ENCODE measurements around the gene RPL39.
"Not testable (repeated sequence)": the region's sequence is repeated elsewhere in the genome, so short reads cannot be mapped to it uniquely, and the experiment has no call there.

RPL39 gene

DNA sequence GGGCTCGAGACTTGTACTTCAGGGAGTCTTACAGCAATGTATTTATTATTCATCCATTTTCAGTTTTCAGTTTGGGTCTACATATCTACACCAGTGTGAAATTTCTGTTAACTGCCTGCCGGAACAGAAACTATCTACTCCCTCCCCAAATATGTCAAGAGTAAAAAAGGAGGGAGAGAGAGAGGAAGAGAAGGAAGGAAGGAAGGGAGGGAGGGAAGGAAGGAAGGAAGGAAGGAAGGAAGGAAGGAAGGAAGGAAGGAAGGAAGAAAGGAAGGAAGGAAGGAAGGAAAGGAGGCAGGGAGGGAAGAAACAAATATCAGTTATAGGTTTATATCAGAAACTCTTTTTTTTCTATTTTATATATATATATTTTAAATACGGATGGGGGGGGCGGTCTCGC, 12.6 kb downstream of the RPL39 start:
- DNase-seq (ENCODE audit: low read depth) = no peak
- no peak overlapping the region for H3K4me3 ChIP-seq (ENCODE audit: low read depth, low read length)
- TF ChIP-seq, protein P1, sequence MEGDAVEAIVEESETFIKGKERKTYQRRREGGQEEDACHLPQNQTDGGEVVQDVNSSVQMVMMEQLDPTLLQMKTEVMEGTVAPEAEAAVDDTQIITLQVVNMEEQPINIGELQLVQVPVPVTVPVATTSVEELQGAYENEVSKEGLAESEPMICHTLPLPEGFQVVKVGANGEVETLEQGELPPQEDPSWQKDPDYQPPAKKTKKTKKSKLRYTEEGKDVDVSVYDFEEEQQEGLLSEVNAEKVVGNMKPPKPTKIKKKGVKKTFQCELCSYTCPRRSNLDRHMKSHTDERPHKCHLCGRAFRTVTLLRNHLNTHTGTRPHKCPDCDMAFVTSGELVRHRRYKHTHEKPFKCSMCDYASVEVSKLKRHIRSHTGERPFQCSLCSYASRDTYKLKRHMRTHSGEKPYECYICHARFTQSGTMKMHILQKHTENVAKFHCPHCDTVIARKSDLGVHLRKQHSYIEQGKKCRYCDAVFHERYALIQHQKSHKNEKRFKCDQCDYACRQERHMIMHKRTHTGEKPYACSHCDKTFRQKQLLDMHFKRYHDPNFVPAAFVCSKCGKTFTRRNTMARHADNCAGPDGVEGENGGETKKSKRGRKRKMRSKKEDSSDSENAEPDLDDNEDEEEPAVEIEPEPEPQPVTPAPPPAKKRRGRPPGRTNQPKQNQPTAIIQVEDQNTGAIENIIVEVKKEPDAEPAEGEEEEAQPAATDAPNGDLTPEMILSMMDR (conservative IDR thresholded peaks at IDR 0.05; ENCODE audit: low read depth, low read length) = no peak

DNA sequence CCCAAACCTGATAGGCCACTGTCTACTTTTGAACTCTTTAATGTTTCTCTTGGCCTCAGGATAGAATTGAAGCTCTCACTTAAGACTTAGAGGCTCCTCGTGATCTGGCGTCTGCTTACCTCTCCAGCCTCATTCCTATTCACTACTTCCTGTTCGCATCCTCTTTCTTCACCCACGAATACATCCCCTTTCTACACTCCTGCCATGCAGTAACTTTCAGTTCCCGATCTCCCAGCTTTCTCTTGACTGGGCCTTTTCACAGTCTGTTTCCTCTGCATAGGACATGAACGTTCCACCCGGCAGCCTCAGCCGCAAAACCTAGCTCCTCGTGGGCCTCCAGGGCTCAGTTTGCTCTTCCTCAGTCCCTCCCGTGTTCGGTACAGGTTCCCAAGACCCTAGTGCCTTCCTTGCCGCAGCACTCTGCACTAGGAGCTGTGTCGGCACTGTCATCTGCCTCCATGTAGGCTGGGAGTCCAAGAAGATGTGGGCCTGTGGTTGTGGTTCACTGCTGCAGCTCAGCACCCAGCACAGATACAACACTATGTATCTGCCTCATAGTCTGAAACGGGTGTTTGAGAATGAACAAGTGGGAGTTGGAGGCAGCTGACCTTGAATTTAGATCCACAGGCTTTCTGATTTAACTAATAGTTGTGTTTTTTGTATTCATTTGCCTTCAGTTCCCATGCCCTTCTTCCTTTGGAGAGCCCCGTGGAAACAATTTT, 15.8 kb downstream of the RPL39 start:
- no peak overlapping the region for H3K4me3 ChIP-seq (ENCODE audit: low read depth, low read length)
- TF ChIP-seq, protein P1 (conservative IDR thresholded peaks at IDR 0.05; ENCODE audit: low read depth, low read length) = no peak
- no peak for DNase-seq (ENCODE audit: low read depth)

DNA sequence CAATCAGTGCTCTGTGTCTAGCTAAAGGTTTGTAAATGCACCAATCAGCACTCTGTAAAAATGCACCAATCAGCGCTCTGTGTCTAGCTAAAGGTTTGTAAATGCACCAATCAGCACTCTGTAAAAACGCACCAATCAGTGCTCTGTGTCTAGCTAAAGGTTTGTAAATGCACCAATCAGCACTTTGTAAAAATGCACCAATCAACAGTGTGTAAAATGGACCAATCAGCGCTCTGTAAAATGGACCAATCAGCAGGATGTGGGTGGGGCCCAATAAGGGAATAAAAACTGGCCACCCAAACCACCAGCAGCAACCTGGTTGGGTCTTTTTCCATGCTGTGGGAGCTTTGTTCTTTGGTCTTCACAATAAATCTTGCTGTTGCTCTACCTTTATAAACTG, 22.0 kb downstream of the RPL39 start:
- DNase-seq (ENCODE audit: low read depth); H3K4me3 ChIP-seq (ENCODE audit: low read depth, low read length): not testable (repeated sequence)

DNA sequence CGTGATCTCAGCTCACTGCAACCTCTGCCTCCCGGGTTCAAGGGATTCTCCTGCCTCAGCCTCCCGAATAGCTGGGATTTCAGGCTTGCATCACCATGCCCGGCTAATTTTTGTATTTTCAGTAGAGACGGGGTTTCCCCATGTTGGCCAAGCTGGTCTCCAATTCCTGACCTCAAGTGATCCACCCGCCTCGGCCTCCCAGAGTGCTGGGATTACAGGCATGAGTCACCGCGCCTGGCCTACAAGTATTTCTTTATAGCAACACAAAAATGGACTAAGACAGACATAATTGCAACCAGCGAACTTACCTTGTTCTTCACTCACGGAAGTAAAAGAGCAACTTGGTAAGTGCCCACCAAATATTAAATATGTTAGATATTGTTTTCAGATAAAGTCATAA, 23.0 kb downstream of the RPL39 start:
- not testable (repeated sequence) for H3K4me3 ChIP-seq (ENCODE audit: low read depth, low read length)
- DNase-seq (ENCODE audit: low read depth) = peak; percentile 78

DNA sequence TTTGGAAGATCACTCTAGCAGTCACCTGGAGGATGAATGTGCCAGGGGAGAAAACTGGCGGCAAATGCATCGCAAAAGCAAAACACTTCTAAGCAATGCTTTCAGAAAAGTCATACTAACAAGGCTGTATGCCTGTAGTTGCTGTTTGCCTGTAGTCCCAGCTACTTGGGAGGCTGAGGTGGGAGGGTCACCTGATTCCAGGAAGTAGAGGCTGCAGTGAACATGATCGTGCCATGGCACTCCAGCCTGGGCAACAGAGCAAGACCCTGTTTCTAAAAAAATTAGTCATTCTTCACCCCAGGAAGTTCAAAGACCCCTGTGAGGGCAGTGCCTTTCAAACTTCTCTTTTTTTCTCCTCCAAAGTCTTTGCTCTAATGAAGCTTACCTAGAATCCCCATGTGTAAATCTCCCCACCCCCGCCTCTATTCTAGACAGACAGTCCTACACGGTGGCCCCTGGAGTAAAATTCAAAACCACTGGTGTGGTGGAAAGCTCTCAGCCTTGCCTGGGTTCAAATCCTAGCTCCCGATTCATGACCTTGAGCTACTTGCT, 27.5 kb downstream of the RPL39 start:
- DNase-seq (ENCODE audit: low read depth) = no peak
- TF ChIP-seq, protein P1 (conservative IDR thresholded peaks at IDR 0.05; ENCODE audit: low read depth, low read length) = no peak
- H3K4me3 ChIP-seq (ENCODE audit: low read depth, low read length) = no peak overlapping the region

DNA sequence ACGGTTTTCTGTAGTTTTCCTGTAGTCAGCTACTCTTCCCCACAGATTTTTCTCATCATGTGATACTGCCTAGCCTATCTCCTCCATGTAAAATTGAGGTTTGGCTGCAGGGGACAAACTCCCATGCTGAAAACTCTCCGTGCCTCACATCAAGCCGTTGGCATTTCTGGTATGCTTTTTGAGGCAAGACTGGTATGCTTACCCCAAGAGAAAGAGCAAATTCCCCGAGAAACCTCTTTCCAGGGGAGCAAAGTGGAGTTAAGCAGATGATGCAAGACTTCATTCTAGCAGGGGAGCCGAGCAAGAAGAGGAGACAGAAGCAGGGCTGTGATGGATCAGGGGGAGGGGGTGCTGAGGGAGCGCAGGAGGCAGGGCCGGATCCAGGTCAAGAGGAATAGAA, 28.2 kb downstream of the RPL39 start:
- no peak overlapping the region for H3K4me3 ChIP-seq (ENCODE audit: low read depth, low read length)
- TF ChIP-seq, protein P1 (conservative IDR thresholded peaks at IDR 0.05; ENCODE audit: low read depth, low read length) = no peak
- peak; percentile 83 for DNase-seq (ENCODE audit: low read depth)

DNA sequence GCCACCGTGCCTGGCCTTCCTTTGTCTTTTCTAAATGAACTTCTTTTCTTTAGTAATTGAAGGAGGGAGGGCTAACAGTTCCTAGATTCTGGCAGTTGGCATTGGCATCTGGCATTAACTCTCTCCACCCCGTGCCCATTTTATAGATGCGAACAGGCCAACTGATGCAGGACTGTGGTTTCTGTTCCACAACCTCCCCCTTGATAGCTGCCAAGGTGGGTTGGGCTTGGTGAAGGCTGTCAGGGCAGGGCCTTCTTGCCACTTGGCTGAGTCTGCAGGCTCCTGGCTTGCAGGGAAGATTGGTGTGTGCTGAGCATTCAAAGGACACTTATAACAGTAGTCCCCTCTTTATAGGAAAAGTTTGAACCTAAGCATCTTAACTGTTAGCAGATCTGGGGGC, 28.7 kb downstream of the RPL39 start:
- TF ChIP-seq, protein P1 (conservative IDR thresholded peaks at IDR 0.05; ENCODE audit: low read depth, low read length) = no peak
- DNase-seq (ENCODE audit: low read depth) = no peak
- no peak overlapping the region for H3K4me3 ChIP-seq (ENCODE audit: low read depth, low read length)
